PFSK-1 (cell line): ENCODE results near the gene MYH8.

Source experiments
- POLR2AphosphoS5 ChIP-seq: IDR thresholded peaks from 2 replicates; pipeline ENCODE4 v1.6.1; 2012; ENCODE audit warnings: low read depth, mild to moderate bottlenecking, control low read depth, low read length, moderate library complexity
- REST ChIP-seq, 2 experiments: IDR thresholded peaks; 2 replicates each; pipeline versions ENCODE4 v1.6.1 to v1.8.0; 2011 to 2012; ENCODE audit warnings: low read depth in 2 of 2, low read length in 2 of 2, control low read depth in 1 of 2, inconsistent platforms in 1 of 2, mild to moderate bottlenecking in 1 of 2, moderate library complexity in 1 of 2; ENCODE audit not compliant: insufficient read depth in 1 of 2
- SIN3A ChIP-seq: IDR thresholded peaks from 2 replicates; pipeline ENCODE4 v1.6.1; 2012; ENCODE audit warnings: mild to moderate bottlenecking, low read length, moderate library complexity, borderline replicate concordance; ENCODE audit not compliant: insufficient read depth
- TAF1 ChIP-seq: IDR thresholded peaks from 2 replicates; pipeline ENCODE4 v1.6.1; 2012; ENCODE audit warnings: low read length, control low read depth, borderline replicate concordance; ENCODE audit not compliant: insufficient read depth

- TF ChIP-seq POLR2AphosphoS5, result no peak
- TF ChIP-seq SIN3A, result no peak
- no peak for TF ChIP-seq REST (IDR thresholded peaks at IDR 0.05; ENCODE audit: insufficient read depth in 1 of 2, low read depth in 2 of 2, low read length in 2 of 2)
- no peak for TF ChIP-seq TAF1
Observed at GRCh38 chr17:10421211-10421610, 539 bp downstream of the MYH8 start.
